SKM-1 (cell line): Measurements from ENCODE around the gene ZNG1B.
"Not testable (repeated sequence)": the region's sequence is repeated elsewhere in the genome, so short reads cannot be mapped to it uniquely, and the experiment has no call there.

Source experiments
- DNase-seq: peaks from one replicate; lab custom pipeline; 2025; ENCODE audit not compliant: unreplicated experiment; lab: John Stamatoyannopoulos, UW

The ZNG1B gene

GRCh38 chr2:113437508-113438465 lies at the start of gene ZNG1B:
Gene ZNG1B (plus strand): TSS chr2:113437691. CDS start chr2:113437869, 178 bp downstream.
- DNase-seq: not testable (repeated sequence)

- DNase-seq: no peak
Observed at GRCh38 chr2:113390124-113390849, 47.2 kb upstream of the ZNG1B start.

- DNase-seq: no peak
Observed at GRCh38 chr2:113391073-113391472, 46.4 kb upstream of the ZNG1B start.

GRCh38 chr2:113406114-113406513 lies 31.4 kb upstream of the ZNG1B start:
- no peak for DNase-seq

- DNase-seq: no peak
Observed at GRCh38 chr2:113407446-113408099, 29.9 kb upstream of the ZNG1B start.

- not testable (repeated sequence) for DNase-seq
Observed at GRCh38 chr2:113411725-113412352, 25.7 kb upstream of the ZNG1B start.

GRCh38 chr2:113412774-113413173 lies 24.7 kb upstream of the ZNG1B start:
- not testable (repeated sequence) for DNase-seq

- DNase-seq: not testable (repeated sequence)
Observed at GRCh38 chr2:113431773-113432172, 5.7 kb upstream of the ZNG1B start.

- not testable (repeated sequence) for DNase-seq
Observed at GRCh38 chr2:113433468-113433867, 4.0 kb upstream of the ZNG1B start.

GRCh38 chr2:113465770-113466169 lies 28.3 kb downstream of the ZNG1B start:
- DNase-seq: not testable (repeated sequence)

GRCh38 chr2:113476688-113477368 lies 39.3 kb downstream of the ZNG1B start:
- DNase-seq: not testable (repeated sequence)

- DNase-seq: not testable (repeated sequence)
Observed at GRCh38 chr2:113496527-113496926, 59.0 kb downstream of the ZNG1B start.

- not testable (repeated sequence) for DNase-seq
Observed at GRCh38 chr2:113498365-113498764, 60.9 kb downstream of the ZNG1B start, which contains the start of gene FOXD4L1. Gene FOXD4L1 (plus strand): TSS chr2:113498665. CDS start chr2:113499257, 592 bp downstream.

GRCh38 chr2:113499019-113499885 lies 61.8 kb downstream of the ZNG1B start:
- not testable (repeated sequence) for DNase-seq

- not testable (repeated sequence) for DNase-seq
Observed at GRCh38 chr2:113499886-113500722, 62.6 kb downstream of the ZNG1B start.

GRCh38 chr2:113500723-113501038 lies 63.2 kb downstream of the ZNG1B start:
- DNase-seq: not testable (repeated sequence)

GRCh38 chr2:113502216-113503093 lies 65.0 kb downstream of the ZNG1B start:
- DNase-seq: not testable (repeated sequence)
